Glomerular endothelial cell (primary cell): Measurements from ENCODE around the gene CRKL. TPM values are rescaled to one million over a fixed set of nuclear protein-coding genes. Genes with fewer than 3 reads are reported as not detected.

ENCODE experiments used
- DNase-seq: peaks from one replicate; pipeline ENCODE4 v3.0.0-alpha.2; 2011; ENCODE audit warnings: low read depth, low spot score; ENCODE audit errors: extremely low read depth
- total RNA-seq: library from RNA; depleted of rRNA; stranded (reverse); fragments of >200 nt; gene quantifications from 2 replicates; pipeline ENCODE4 v1.2.3, GENCODE V29; 2015

The CRKL gene
- total RNA-seq, 1 donor from 2014 or later: 51.5 TPM

GRCh38 chr22:20979243-20979809 lies 62.1 kb downstream of the CRKL start:
- DNase-seq: no peak

GRCh38 chr22:20979940-20980453 lies 62.8 kb downstream of the CRKL start:
- no peak for DNase-seq

- no peak for DNase-seq
These were observed 63.3 kb downstream of the CRKL start for GRCh38 chr22:20980523-20980922.

- no peak for DNase-seq
These were observed 63.9 kb downstream of the CRKL start for GRCh38 chr22:20980938-20981722.

- DNase-seq: no peak
These were observed 64.8 kb downstream of the CRKL start, which contains the start of gene LZTR1 for GRCh38 chr22:20981787-20982562. Gene LZTR1, plus strand, starts transcription at chr22:20982297. Its CDS starts 75 bp downstream, at chr22:20982372.

- DNase-seq: no peak
These were observed 65.3 kb downstream of the CRKL start for GRCh38 chr22:20982563-20982882.

GRCh38 chr22:20983081-20983771 lies 66.0 kb downstream of the CRKL start:
- DNase-seq: no peak

GRCh38 chr22:20985720-20986119 lies 68.5 kb downstream of the CRKL start:
- DNase-seq: no peak

GRCh38 chr22:20986365-20986764 lies 69.2 kb downstream of the CRKL start:
- no peak for DNase-seq

GRCh38 chr22:20987375-20987774 lies 70.2 kb downstream of the CRKL start:
- DNase-seq: no peak

GRCh38 chr22:20988573-20989322 lies 71.5 kb downstream of the CRKL start:
- DNase-seq: no peak

- no peak for DNase-seq
These were observed 72.3 kb downstream of the CRKL start for GRCh38 chr22:20989323-20990138.

GRCh38 chr22:20990184-20991180 lies 73.3 kb downstream of the CRKL start:
- no peak for DNase-seq

GRCh38 chr22:20991252-20992055 lies 74.2 kb downstream of the CRKL start:
- no peak for DNase-seq

GRCh38 chr22:20992056-20992442 lies 74.8 kb downstream of the CRKL start:
- no peak for DNase-seq

GRCh38 chr22:20992456-20993303 lies 75.5 kb downstream of the CRKL start:
- no peak for DNase-seq
